HFFc6 (cell line): Measurements from ENCODE around the gene ZNF217. TPM values are rescaled to one million over a fixed set of nuclear protein-coding genes. Genes with fewer than 3 reads are reported as not detected.
"Not testable (repeated sequence)": the region's sequence is repeated elsewhere in the genome, so short reads cannot be mapped to it uniquely, and the experiment has no call there.

Experiments used
- DNase-seq: peaks from one replicate; pipeline ENCODE4 v3.0.0-alpha.2; 2018
- H3K27ac Mint-ChIP-seq: 2 replicates; pipeline ENCODE4 v1.8.0; 2020; ENCODE audit warnings: mild to moderate bottlenecking, mixed read lengths
- H3K27me3 Mint-ChIP-seq: 2 replicates; pipeline ENCODE4 v1.8.0; 2021; ENCODE audit warnings: mild to moderate bottlenecking, moderate library complexity, mixed read lengths; ENCODE audit not compliant: insufficient read depth
- H3K36me3 Mint-ChIP-seq: 2 replicates; pipeline ENCODE4 v1.8.0; 2021; ENCODE audit warnings: low read depth, mixed read lengths
- H3K4me1 Mint-ChIP-seq: 2 replicates; pipeline ENCODE4 v1.8.0; 2020; ENCODE audit warnings: low read depth, mixed read lengths
- H3K4me3 Mint-ChIP-seq: 2 replicates; pipeline ENCODE4 v1.8.0; 2020; ENCODE audit warnings: mild to moderate bottlenecking, moderate library complexity, mixed read lengths
- H3K9me3 Mint-ChIP-seq: 2 replicates; pipeline ENCODE4 v1.8.0; 2020; ENCODE audit warnings: mild to moderate bottlenecking, mixed read lengths
- CTCF ChIP-seq: fragments of 200-600 bp; sonication (generic); IDR thresholded peaks from 2 replicates; pipeline ENCODE4 v1.5.0; 2021; ENCODE audit warnings: antibody characterized with exemption, mild to moderate bottlenecking
- total RNA-seq, 6 experiments: library from RNA; stranded (reverse); fragmentation: NEBNext Ultra II Directional; extraction: Animal tissue kit (Norgen Biotek cat#: 25700); gene quantifications; 2 replicates in 1 of 6; 3 replicates in 5 of 6; pipeline ENCODE4 v1.2.3, GENCODE V29; 2021

ZNF217 gene
- total RNA-seq, 6 experiments from 2014 or later, result 38.5 to 42.9 (median 40.1) TPM

DNA sequence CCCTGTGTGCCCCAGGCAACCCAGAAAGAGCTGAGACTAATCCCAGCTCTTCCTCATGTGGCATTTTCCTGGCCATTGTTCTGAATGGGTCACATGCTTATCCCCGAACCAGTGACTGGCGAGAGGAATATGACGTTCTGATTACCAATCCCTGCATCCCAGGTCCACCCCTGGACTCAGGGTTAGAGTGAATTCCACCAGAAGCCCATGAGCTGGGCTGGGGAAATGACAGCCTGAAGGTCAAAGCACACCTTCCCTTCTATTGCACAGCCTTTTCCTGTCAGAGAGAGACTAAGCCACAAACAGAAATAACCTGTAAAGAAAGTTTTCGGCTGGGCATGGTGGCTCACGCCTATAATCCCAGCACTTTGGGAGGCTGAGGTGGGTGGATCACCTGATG, 70.9 kb downstream of the ZNF217 start:
- H3K9me3 Mint-ChIP-seq, result no peaks in the 10 kb centered on the region
- no peaks in the 10 kb centered on the region for H3K36me3 Mint-ChIP-seq
- peaks cover 9% of the 10 kb centered on the region for H3K27me3 Mint-ChIP-seq
- TF ChIP-seq CTCF, result no peak
- no peaks in the 10 kb centered on the region for H3K4me1 Mint-ChIP-seq
- no peak overlapping the region for H3K27ac Mint-ChIP-seq
- H3K4me3 Mint-ChIP-seq, result no peak overlapping the region
- DNase-seq, result no peak

- Mint-ChIP-seq H3K27me3 (peaks cover 4% of the 10 kb centered on the region), H3K36me3 (no peaks in the 10 kb centered on the region), H3K9me3 (no peaks in the 10 kb centered on the region), H3K27ac (no peak overlapping the region), H3K4me1 (no peaks in the 10 kb centered on the region), H3K4me3 (no peak overlapping the region)
- no peak for TF ChIP-seq CTCF
- no peak for DNase-seq
Measured at GRCh38 chr20:53522026-53522425, 71.6 kb downstream of the ZNF217 start.

- H3K27me3 Mint-ChIP-seq, H3K9me3 Mint-ChIP-seq, H3K27ac Mint-ChIP-seq, H3K4me1 Mint-ChIP-seq, H3K36me3 Mint-ChIP-seq, H3K4me3 Mint-ChIP-seq: not testable (repeated sequence)
- DNase-seq, result peak; percentile 12
Measured at GRCh38 chr20:53521421-53521820, 72.2 kb downstream of the ZNF217 start.

- no peak for DNase-seq
- no peak overlapping the region for H3K27ac Mint-ChIP-seq
- no peaks in the 10 kb centered on the region for H3K9me3 Mint-ChIP-seq
- H3K4me3 Mint-ChIP-seq, result no peak overlapping the region
- TF ChIP-seq CTCF, result no peak
- peaks cover 8% of the 10 kb centered on the region; the same call in 1 of the 2 replicates for H3K4me1 Mint-ChIP-seq
- H3K36me3 Mint-ChIP-seq, result no peaks in the 10 kb centered on the region
- peaks cover 6% of the 10 kb centered on the region for H3K27me3 Mint-ChIP-seq
Measured at GRCh38 chr20:53517146-53517545, 76.5 kb downstream of the ZNF217 start.
